ENCODE measurements around the gene RNF224.

DNA sequence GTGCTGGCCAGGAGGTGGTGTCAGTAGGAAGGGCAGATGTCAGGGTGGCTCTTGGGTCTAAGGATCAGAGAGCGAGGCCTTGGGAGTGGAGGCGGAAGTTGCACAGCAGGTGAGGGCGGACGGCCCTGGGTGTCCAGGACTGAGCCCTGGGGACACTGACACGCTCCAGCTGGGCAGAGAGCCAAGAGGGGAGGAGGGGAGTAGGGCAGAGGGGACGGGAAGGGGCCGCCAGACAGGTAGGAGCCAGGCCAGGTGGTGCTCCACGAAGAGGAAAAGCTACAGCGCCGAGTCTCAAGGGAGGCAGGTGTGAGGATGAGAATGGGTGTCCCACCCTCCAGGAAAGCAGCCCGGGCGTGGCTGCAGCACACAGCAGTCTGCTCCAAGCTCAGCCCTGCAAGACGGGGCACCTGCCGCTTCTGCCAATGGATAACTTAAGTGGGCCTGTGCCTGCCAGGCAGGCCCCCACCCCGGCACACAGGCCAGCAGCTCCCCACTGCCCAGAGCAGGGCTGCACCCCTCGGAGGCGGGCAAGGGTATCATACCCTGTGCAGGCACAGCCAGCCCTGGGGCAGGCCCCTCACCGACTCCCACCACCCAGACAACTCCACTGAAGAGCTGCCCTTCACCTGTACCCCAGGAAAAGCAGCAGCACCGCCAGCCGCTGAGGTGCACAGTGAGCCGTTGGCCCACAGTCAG is 31.6 kb upstream of the RNF224 start:
- TF ChIP-seq, protein P1, sequence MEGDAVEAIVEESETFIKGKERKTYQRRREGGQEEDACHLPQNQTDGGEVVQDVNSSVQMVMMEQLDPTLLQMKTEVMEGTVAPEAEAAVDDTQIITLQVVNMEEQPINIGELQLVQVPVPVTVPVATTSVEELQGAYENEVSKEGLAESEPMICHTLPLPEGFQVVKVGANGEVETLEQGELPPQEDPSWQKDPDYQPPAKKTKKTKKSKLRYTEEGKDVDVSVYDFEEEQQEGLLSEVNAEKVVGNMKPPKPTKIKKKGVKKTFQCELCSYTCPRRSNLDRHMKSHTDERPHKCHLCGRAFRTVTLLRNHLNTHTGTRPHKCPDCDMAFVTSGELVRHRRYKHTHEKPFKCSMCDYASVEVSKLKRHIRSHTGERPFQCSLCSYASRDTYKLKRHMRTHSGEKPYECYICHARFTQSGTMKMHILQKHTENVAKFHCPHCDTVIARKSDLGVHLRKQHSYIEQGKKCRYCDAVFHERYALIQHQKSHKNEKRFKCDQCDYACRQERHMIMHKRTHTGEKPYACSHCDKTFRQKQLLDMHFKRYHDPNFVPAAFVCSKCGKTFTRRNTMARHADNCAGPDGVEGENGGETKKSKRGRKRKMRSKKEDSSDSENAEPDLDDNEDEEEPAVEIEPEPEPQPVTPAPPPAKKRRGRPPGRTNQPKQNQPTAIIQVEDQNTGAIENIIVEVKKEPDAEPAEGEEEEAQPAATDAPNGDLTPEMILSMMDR (IDR thresholded peaks at IDR 0.05; ENCODE audit: insufficient read depth, low read depth, low read length) = no peak
- no peak for TF ChIP-seq EZH2 (IDR thresholded peaks at IDR 0.05; ENCODE audit: insufficient read depth, low read length)
